NAMALWA (cell line): ENCODE data around the gene ALDH3A2.

Experiments
- DNase-seq: peaks from one replicate; pipeline ENCODE4 v3.0.0-alpha.2; 2015; ENCODE audit warnings: low spot score

Gene ALDH3A2

GRCh38 chr17:19648475-19649273 lies at the start of gene ALDH3A2:
Gene ALDH3A2 (plus strand): TSS chr17:19648751. CDS start chr17:19648972, 221 bp downstream.
- peak; percentile 89 for DNase-seq

DNA sequence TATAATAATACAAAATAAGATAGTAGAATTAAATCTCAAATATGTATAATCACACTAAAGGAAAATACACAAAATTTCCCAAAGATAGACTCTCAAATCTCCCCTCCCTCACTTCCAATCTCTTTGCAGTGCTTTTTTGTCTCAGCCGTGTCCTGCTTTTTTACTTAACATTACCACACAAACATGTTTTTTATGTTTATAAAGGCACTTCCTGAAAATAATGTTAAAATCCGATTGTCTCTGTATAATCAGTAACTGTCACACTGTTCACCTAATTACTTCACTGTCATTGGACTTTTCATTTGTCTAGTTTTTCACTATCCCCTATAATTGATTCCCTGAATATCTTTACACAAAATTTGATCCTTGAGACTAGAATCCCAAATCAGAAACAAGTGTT lies 38.2 kb upstream of the ALDH3A2 start:
- DNase-seq, result no peak

GRCh38 chr17:19610879-19611278 lies 37.7 kb upstream of the ALDH3A2 start:
- no peak for DNase-seq

DNA sequence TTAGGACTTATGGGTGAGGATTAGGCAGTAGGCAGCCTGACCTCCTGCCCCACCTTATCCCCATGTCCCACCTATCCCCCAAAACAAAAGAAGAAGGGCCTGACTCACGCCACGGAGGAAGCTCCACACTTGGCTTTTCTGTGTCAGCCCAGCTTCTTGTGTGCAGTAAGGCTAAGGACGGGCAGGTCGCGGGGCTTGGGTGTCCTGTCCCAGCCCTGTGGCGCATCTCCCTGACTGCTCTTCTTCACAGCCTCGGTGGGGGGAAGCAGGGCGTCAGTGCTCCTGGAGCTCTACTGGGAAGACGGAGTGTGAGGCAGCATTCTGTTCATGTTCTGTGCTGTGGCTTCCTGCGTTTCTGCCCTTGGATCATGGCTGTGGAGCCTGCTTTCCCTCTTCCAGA lies 34.6 kb upstream of the ALDH3A2 start:
- DNase-seq, result no peak

- no peak for DNase-seq
Observed at GRCh38 chr17:19614900-19615299, 33.7 kb upstream of the ALDH3A2 start.

GRCh38 chr17:19618015-19618414 lies 30.5 kb upstream of the ALDH3A2 start:
- DNase-seq, result no peak

DNA sequence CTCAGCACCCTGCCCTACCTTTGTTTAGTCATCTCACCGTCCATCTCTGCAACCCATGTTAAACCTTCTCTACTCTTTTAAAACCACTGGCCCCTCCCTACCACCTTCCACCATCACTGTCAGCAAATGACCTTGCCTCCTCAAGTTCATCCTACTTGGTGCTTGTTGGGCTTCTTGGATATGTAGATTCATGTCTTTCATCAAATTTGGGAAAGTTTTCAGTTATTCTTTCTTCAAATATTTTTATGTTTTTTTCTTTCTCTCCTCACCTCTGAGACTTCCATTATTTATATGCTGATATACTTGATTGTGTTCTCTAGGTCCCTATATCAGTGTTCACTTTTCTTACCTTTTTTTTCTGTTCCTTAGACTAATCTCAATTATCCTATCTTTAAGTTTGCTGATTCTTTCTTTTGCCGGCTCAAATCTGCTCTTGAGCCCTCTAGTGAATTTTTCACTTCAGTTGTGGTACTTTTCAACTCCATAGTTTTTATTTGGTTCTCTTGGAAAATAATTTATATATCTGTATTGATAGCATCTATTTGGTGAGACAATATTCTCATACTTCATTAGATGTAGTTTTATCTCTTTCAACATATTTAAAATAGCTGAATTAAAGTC lies 28.7 kb upstream of the ALDH3A2 start:
- no peak for DNase-seq

- DNase-seq, result no peak
Observed at GRCh38 chr17:19621697-19622096, 26.9 kb upstream of the ALDH3A2 start.

DNA sequence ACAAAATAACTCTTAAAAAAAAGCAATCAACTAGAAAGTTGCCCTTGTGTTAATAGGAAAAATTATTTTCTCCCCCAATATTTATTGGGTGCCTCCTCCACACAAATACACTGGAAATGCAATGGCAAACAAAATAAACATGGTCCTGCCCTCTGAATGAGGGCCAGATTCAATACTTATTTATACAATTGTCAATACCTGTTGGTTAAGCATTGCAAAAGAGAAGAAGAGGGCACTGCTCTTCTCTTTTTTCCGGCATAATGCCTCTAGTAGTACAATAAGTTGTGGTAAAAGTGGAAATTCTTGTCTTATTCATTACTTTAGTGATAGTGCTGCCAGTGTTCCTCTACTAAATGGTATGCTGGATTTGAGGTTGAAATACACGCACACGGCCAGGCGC lies 22.5 kb upstream of the ALDH3A2 start:
- no peak for DNase-seq

GRCh38 chr17:19629449-19629848 lies 19.1 kb upstream of the ALDH3A2 start:
- no peak for DNase-seq

DNA sequence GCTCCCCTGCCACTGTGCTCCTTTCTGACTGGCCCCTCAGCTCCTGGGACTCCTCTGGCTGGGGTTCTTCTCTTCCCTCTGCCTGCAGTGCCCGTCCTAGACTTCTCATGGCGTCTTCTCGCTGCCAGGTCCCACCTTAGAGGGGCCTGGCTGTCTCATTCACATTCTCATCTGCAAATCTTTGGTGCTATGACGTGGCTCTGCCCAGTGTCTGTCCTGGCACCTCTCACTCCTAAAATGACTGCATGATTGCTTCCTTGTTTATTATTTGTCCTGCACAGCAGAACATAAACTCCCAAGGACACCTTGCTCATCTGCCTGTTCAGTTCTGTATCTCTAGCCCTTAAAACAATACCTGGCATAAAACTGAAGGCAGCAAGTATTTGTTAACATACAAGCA lies 18.5 kb upstream of the ALDH3A2 start:
- no peak for DNase-seq

GRCh38 chr17:19630661-19631060 lies 17.9 kb upstream of the ALDH3A2 start:
- DNase-seq, result no peak

- DNase-seq, result no peak
Observed at GRCh38 chr17:19631905-19632304, 16.6 kb upstream of the ALDH3A2 start.

DNA sequence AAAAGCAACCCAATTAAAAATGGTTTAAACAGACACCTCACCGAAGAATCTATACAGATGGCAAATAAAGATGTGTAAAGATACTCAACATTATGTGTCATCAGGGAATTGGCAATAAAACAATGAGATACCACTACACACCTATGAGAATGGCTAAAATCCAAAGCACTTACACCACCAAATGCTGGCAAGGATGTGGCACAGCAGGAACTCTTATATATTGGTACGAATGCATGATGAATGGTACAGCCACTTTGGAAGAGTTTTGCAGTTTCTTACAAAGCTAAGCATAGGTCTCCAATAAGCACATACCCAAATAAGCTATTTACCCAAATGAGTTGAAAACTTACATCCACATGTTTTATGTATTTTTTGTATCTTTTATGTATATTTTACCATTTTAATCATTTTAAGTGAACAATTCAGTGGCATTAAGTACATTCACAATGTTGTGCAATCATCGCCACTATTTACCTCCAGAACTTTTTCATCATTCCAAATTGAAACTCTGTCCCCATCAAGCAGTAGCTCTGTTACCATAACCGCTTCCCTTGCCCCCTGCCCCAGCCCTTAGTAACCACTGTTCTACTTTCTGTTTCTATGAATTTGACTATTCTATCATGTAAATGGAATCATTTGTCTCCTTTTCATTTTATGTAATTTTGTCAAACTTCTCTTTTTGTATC lies 6.7 kb upstream of the ALDH3A2 start:
- DNase-seq, result no peak

DNA sequence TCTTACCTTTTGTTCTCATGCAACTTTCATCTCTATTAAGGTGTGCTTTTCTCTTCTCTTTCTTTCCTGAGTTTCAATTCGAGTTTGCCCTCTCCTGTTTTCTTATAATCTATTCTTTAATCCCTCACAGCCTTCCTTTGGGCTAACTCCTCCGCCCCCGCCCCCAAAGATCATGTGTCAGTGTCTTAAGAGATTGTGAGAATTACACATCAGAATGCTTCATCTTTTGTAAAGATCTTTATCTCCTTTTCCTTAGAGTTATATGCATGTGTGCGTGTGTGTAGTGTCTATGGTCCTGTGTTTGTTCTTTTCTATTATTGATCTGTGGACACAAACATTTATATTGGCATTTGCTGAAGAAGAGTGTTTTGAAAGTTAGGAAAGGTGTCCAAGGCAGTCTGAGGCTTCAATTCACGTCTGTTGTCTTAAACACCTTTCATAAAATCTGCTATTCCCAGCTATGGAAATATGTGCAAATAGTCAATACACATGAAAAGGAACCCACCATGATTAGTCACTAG lies 6.1 kb upstream of the ALDH3A2 start:
- no peak for DNase-seq

DNA sequence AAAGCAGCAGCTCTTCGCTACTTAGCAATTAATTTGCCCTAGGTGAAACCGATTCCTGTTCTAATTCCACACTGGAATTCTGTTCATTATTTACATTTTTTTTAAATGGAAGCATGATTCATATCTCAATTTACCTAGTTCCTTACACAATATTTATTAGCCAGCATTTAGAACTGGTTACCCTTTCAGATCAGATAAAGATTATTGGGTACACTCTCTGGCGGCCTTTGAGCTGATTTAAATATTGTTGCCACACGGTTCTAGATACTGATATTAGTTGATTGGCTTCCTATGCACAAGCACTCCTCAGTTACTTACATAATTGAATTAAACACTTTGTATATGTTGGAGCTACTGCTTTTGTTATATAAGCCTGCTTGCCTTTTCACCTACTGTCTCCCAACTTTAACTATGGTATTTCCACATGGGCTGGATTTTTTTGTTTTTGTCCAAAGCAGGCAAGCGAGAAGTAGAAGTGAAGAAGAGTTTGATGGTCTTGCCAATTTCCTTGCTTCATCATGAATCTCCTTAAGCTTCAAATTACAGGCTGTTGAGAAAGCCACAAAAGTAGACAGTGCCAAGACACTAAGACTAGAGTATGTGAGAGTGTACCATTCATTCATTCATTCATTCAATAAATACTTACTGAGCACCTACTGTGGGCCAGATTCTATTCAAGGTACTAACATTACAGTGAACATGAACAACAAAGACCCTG lies 3.9 kb upstream of the ALDH3A2 start:
- DNase-seq, result no peak

DNA sequence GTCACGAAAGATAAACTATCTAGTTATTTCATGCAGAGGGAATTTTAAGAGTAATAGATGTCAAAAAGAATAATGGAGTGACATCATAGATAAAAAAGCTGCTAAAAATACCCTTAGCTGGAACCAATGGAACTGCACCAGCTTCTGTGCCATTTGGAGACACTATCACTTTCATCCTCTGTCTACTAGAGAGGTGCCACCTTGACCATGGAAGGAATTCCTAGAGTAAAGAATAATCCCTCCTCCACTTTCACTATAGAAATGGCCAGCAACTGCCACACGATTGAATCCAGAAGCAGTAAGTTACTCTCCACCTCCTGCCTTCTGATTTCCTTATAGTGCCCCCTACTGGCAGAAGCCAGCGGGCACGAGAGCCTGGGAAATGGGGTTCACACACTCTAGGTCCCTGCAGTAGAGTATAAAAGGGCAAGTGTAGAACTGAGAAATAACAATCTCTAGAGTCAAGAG lies 2.8 kb upstream of the ALDH3A2 start:
- DNase-seq, result peak; percentile 48

- DNase-seq, result peak; percentile 1
Observed at GRCh38 chr17:19646788-19647696, 1.5 kb upstream of the ALDH3A2 start.

DNA sequence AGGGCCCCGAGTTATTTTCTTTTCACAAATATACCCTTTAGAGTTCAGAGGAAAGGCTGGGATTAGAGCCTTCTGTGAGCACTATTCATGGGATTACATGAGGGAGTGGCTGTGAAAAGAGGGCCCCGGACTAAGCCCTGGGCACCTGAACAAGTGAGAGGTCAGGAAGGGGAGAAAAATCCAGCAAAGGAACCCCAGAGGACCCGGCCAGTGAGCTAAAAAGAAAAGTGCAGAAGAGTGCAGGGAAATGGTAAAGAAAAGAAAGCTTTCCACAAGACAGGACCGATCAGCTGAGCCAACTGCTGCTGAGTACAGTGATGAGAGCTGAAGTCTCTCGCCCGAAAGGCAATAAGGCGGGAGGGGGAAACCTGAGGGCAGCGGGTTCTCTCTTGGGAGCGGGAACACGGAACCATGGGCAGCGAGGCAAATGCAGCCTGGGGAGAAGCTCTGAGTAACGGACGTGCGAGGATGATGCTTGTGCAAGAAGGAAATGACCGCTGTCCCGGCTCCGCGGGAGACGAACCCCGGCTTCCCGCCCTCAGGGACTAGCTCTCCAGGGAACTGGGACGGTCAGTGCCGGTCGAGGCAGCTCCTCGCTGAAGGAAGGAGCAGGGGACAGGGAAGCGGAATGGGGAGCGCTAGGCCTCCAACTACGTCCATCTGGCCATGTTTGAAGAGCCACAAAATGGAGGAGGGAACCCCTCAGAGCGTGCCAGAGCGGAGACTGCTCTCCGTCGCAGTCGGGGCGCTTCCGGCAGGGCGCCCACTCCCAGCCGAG lies 665 bp upstream of the ALDH3A2 start:
- peak; percentile 39 for DNase-seq

GRCh38 chr17:19649274-19649541 lies 657 bp downstream of the ALDH3A2 start:
- DNase-seq, result no peak

- DNase-seq, result no peak
Observed at GRCh38 chr17:19650826-19651225, 2.3 kb downstream of the ALDH3A2 start.
